ENCODE measurements around the gene CD209. TPM values are rescaled to one million over a fixed set of nuclear protein-coding genes. Genes with fewer than 3 reads are reported as not detected.

The CD209 gene
- total RNA-seq, 1 experiment from 2014 or later = not detected

GRCh38 chr19:7734220-7735203 lies 12.8 kb downstream of the CD209 start:
- ChIA-PET CTCF (no interaction called here), POLR2A (ENCODE audit: low non-redundant PET) (no interaction called here)
- no peak for TF ChIP-seq EZH2 (IDR thresholded peaks at IDR 0.05; ENCODE audit: borderline replicate concordance, low read depth, low read length, poor library complexity, severe bottlenecking)
- Histone ChIP-seq H3K9me3 (ENCODE audit: low read depth, low read length, poor library complexity, severe bottlenecking) (no peaks in the 10 kb centered on the region), H3K27ac (ENCODE audit: low read depth, low read length, poor library complexity, severe bottlenecking) (no peak overlapping the region), H3K27me3 (replicated peaks; ENCODE audit: insufficient read depth, low read depth, low read length, poor library complexity) (peaks cover 53% of the 10 kb centered on the region), H3K36me3 (ENCODE audit: insufficient read depth, low read length, poor library complexity, severe bottlenecking) (no peaks in the 10 kb centered on the region), H3K4me3 (ENCODE audit: low read depth, low read length, poor library complexity, severe bottlenecking) (no peak overlapping the region), H3K4me1 (ENCODE audit: insufficient read depth, low read length, poor library complexity, severe bottlenecking) (no peaks in the 10 kb centered on the region)
- BruUV-seq (replicated peaks) = no TSS peak
- DNase-seq (ENCODE audit: low spot score) = no peak
- intact Hi-C loops (cut with micrococcal nuclease; ENCODE audit: unreplicated experiment) = no loop called here

- CTCF ChIA-PET = no interaction called here
- intact Hi-C loops (cut with micrococcal nuclease; ENCODE audit: unreplicated experiment) = no loop called here
- H3K4me3 ChIP-seq (ENCODE audit: low read depth, low read length, poor library complexity, severe bottlenecking) = no peak overlapping the region
- no peaks in the 10 kb centered on the region for H3K9me3 ChIP-seq (ENCODE audit: low read depth, low read length, poor library complexity, severe bottlenecking)
- no peak for TF ChIP-seq CTCF (conservative IDR thresholded peaks at IDR 0.05; ENCODE audit: low read depth, low read length)
- no peak for TF ChIP-seq EZH2 (IDR thresholded peaks at IDR 0.05; ENCODE audit: borderline replicate concordance, low read depth, low read length, poor library complexity, severe bottlenecking)
- peaks cover 57% of the 10 kb centered on the region for H3K27me3 ChIP-seq (replicated peaks; ENCODE audit: insufficient read depth, low read depth, low read length, poor library complexity)
- DNase-seq (ENCODE audit: low spot score) = no peak
- POLR2A ChIA-PET (ENCODE audit: low non-redundant PET) = no interaction called here
- no peaks in the 10 kb centered on the region for H3K36me3 ChIP-seq (ENCODE audit: insufficient read depth, low read length, poor library complexity, severe bottlenecking)
- H3K4me1 ChIP-seq (ENCODE audit: insufficient read depth, low read length, poor library complexity, severe bottlenecking) = no peaks in the 10 kb centered on the region
- no TSS peak for BruUV-seq (replicated peaks)
- H3K27ac ChIP-seq (ENCODE audit: low read depth, low read length, poor library complexity, severe bottlenecking) = no peak overlapping the region
Observed at GRCh38 chr19:7733376-7733775, 14.0 kb downstream of the CD209 start.

- H3K27me3 ChIP-seq (replicated peaks; ENCODE audit: insufficient read depth, low read depth, low read length, poor library complexity) = peaks cover 67% of the 10 kb centered on the region
- H3K27ac ChIP-seq (ENCODE audit: low read depth, low read length, poor library complexity, severe bottlenecking) = no peak within 1 kb of the TSS
- DNase-seq (ENCODE audit: low spot score) = no peak
- TF ChIP-seq EZH2 (IDR thresholded peaks at IDR 0.05; ENCODE audit: borderline replicate concordance, low read depth, low read length, poor library complexity, severe bottlenecking) = no peak
- no peak for TF ChIP-seq CTCF (conservative IDR thresholded peaks at IDR 0.05; ENCODE audit: low read depth, low read length)
- no TSS peak for BruUV-seq (replicated peaks)
- CTCF ChIA-PET = no interaction called here
- H3K4me3 ChIP-seq (ENCODE audit: low read depth, low read length, poor library complexity, severe bottlenecking) = no peak within 1 kb of the TSS
- no peaks in the 10 kb centered on the region for H3K36me3 ChIP-seq (ENCODE audit: insufficient read depth, low read length, poor library complexity, severe bottlenecking)
- H3K9me3 ChIP-seq (ENCODE audit: low read depth, low read length, poor library complexity, severe bottlenecking) = no peaks in the 10 kb centered on the region
- POLR2A ChIA-PET (ENCODE audit: low non-redundant PET) = no interaction called here
- H3K4me1 ChIP-seq (ENCODE audit: insufficient read depth, low read length, poor library complexity, severe bottlenecking) = no peaks in the 10 kb centered on the region
- intact Hi-C loops (cut with micrococcal nuclease; ENCODE audit: unreplicated experiment) = no loop called here
Observed at GRCh38 chr19:7732045-7732444, 15.3 kb downstream of the CD209 start, which contains the start of gene CLEC4G. Gene CLEC4G, minus strand, starts transcription at chr19:7732110. Its CDS starts 8 bp downstream, at chr19:7732102.

Measured in A673 (cell line).